SK-N-MC (cell line): ENCODE data around the gene NT5C1B.

Experiments
- EZH2 ChIP-seq: fragments of 200-600 bp; sonication (generic); IDR thresholded peaks from one replicate; pipeline ENCODE4 v1.6.1; 2017; ENCODE audit warnings: antibody characterized with exemption
- POLR2AphosphoS5 ChIP-seq: IDR thresholded peaks from 2 replicates; pipeline ENCODE4 v1.6.1; 2012; ENCODE audit warnings: mild to moderate bottlenecking, low read depth, low read length, borderline replicate concordance

DNA sequence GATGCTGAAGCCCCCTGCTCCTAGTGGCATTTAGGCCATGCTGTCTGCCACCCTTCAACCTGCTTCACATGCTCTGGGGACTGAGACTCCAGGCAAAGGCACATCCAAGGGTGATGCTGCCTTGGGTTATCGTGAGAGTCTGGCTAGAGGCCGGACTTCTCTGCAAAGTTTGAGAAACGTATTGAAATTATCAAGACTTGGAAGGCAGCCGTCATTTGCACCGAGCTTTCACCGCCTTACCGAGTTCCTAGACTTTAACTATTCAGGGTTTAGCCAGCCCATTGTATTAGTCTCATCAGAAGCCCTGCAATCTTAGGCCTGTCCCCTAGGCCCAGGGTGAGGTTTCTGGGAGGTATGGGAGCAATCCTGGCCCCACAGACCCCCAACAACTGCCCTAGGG is 62.9 kb downstream of the NT5C1B start:
- TF ChIP-seq EZH2 (no peak), POLR2AphosphoS5 (no peak)
